GM19193 (cell line): ENCODE measurements around the gene TGFBRAP1.

Source experiments
- POLR2A ChIP-seq: IDR thresholded peaks from 4 replicates; pipeline ENCODE4 v1.6.1; 2011; ENCODE audit not compliant: insufficient read depth, insufficient read length; ENCODE audit errors: extremely low read depth

TGFBRAP1 gene

GRCh38 chr2:105301646-105302045, 27.9 kb downstream of the TGFBRAP1 start:
- TF ChIP-seq POLR2A, result no peak

GRCh38 chr2:105299290-105299689, 30.2 kb downstream of the TGFBRAP1 start:
- TF ChIP-seq POLR2A, result no peak

GRCh38 chr2:105298017-105298416, 31.5 kb downstream of the TGFBRAP1 start:
- TF ChIP-seq POLR2A, result no peak

- no peak for TF ChIP-seq POLR2A
These were observed 32.3 kb downstream of the TGFBRAP1 start for GRCh38 chr2:105297216-105297615.

- TF ChIP-seq POLR2A, result no peak
These were observed 33.4 kb downstream of the TGFBRAP1 start for GRCh38 chr2:105296017-105296611.

GRCh38 chr2:105294844-105295481, 34.6 kb downstream of the TGFBRAP1 start:
- TF ChIP-seq POLR2A, result no peak

GRCh38 chr2:105294046-105294445, 35.5 kb downstream of the TGFBRAP1 start:
- TF ChIP-seq POLR2A, result no peak

- no peak for TF ChIP-seq POLR2A
These were observed 37.6 kb downstream of the TGFBRAP1 start for GRCh38 chr2:105291981-105292380.

- TF ChIP-seq POLR2A, result no peak
These were observed 38.4 kb downstream of the TGFBRAP1 start for GRCh38 chr2:105290981-105291660.

GRCh38 chr2:105288133-105288532, 41.4 kb downstream of the TGFBRAP1 start:
- TF ChIP-seq POLR2A, result no peak

- TF ChIP-seq POLR2A, result no peak
These were observed 41.8 kb downstream of the TGFBRAP1 start for GRCh38 chr2:105287692-105288091.

GRCh38 chr2:105283532-105283931, 46.0 kb downstream of the TGFBRAP1 start:
- no peak for TF ChIP-seq POLR2A

- no peak for TF ChIP-seq POLR2A
These were observed 49.3 kb downstream of the TGFBRAP1 start for GRCh38 chr2:105280281-105280680.

- TF ChIP-seq POLR2A, result no peak
These were observed 50.4 kb downstream of the TGFBRAP1 start for GRCh38 chr2:105279126-105279525.

GRCh38 chr2:105278654-105279053, 50.9 kb downstream of the TGFBRAP1 start:
- TF ChIP-seq POLR2A, result no peak

GRCh38 chr2:105274046-105274445, 55.5 kb downstream of the TGFBRAP1 start:
- TF ChIP-seq POLR2A, result no peak
